Activated naive CD4-positive, alpha-beta T cell (primary cell): ENCODE measurements around the gene YY2.
"Not testable (repeated sequence)": the region's sequence is repeated elsewhere in the genome, so short reads cannot be mapped to it uniquely, and the experiment has no call there.

Source experiments
- DNase-seq, 4 experiments: peaks; one replicate each; lab custom pipeline; 2025; lab: John Stamatoyannopoulos, UW

Gene YY2

GRCh38 chrX:21855937-21856415, at the start of gene YY2:
Gene YY2 (plus strand): TSS chrX:21855987. CDS start chrX:21856485, 498 bp downstream.
- DNase-seq: no peak

- no peak for DNase-seq
These were observed 49.1 kb upstream of the YY2 start for GRCh38 chrX:21806691-21807090.

GRCh38 chrX:21811832-21812231, 44.0 kb upstream of the YY2 start:
- DNase-seq: no peak

GRCh38 chrX:21812628-21813027, 43.2 kb upstream of the YY2 start:
- no peak for DNase-seq

GRCh38 chrX:21813612-21814368, 42.0 kb upstream of the YY2 start:
- no peak for DNase-seq

GRCh38 chrX:21816136-21816535, 39.7 kb upstream of the YY2 start:
- no peak for DNase-seq

GRCh38 chrX:21820170-21820569, 35.6 kb upstream of the YY2 start:
- not testable (repeated sequence) for DNase-seq

- DNase-seq: no peak
These were observed 33.9 kb upstream of the YY2 start for GRCh38 chrX:21821875-21822274.

GRCh38 chrX:21831496-21831895, 24.3 kb upstream of the YY2 start:
- no peak for DNase-seq

GRCh38 chrX:21837056-21837455, 18.7 kb upstream of the YY2 start:
- no peak for DNase-seq

- no peak for DNase-seq
These were observed 16.9 kb upstream of the YY2 start for GRCh38 chrX:21838937-21839333.

GRCh38 chrX:21839334-21840192, 16.2 kb upstream of the YY2 start, which contains the start of gene MBTPS2:
Gene MBTPS2 (plus strand): TSS chrX:21839617. CDS start chrX:21839735, 118 bp downstream.
- peak; percentile 25 to 72 (median 56) for DNase-seq

GRCh38 chrX:21840193-21840545, 15.6 kb upstream of the YY2 start:
- no peak for DNase-seq

GRCh38 chrX:21843179-21843578, 12.6 kb upstream of the YY2 start:
- DNase-seq: no peak

- DNase-seq: no peak
These were observed 10.7 kb upstream of the YY2 start for GRCh38 chrX:21845096-21845495.

GRCh38 chrX:21847342-21847741, 8.4 kb upstream of the YY2 start:
- DNase-seq: no peak

- DNase-seq: no peak
These were observed 2.2 kb upstream of the YY2 start for GRCh38 chrX:21853578-21853977.

GRCh38 chrX:21856504-21856903, 717 bp downstream of the YY2 start:
- no peak for DNase-seq

GRCh38 chrX:21863241-21863640, 7.5 kb downstream of the YY2 start:
- DNase-seq: no peak

GRCh38 chrX:21865436-21865835, 9.6 kb downstream of the YY2 start:
- no peak for DNase-seq

- no peak for DNase-seq
These were observed 14.7 kb downstream of the YY2 start for GRCh38 chrX:21870494-21870893.

GRCh38 chrX:21873063-21873775, 17.4 kb downstream of the YY2 start:
- no peak for DNase-seq
